BE2C (cell line): ENCODE data around the gene CD209.
"Not testable (repeated sequence)": the region's sequence is repeated elsewhere in the genome, so short reads cannot be mapped to it uniquely, and the experiment has no call there.

Experiments
- DNase-seq: peaks from one replicate; pipeline ENCODE4 v3.0.0-alpha.2; 2020
- H3K27me3 ChIP-seq: fragments of 250-450 bp; sonication (Bioruptor Pico); 2 replicates; pipeline ENCODE4 v1.5.1; 2020; ENCODE audit warnings: mild to moderate bottlenecking
- H3K36me3 ChIP-seq: fragments of 250-450 bp; sonication (Bioruptor Pico); 2 replicates; pipeline ENCODE4 v1.5.1; 2020; ENCODE audit warnings: mild to moderate bottlenecking
- H3K4me1 ChIP-seq: fragments of 250-450 bp; sonication (Bioruptor Pico); 2 replicates; pipeline ENCODE4 v1.5.1; 2020
- H3K4me3 ChIP-seq: 2 replicates; pipeline ENCODE4 v1.5.1; 2011; ENCODE audit warnings: low read depth, low read length
- H3K9me3 ChIP-seq: fragments of 250-450 bp; sonication (Bioruptor Pico); 2 replicates; pipeline ENCODE4 v1.5.1; 2020
- TF ChIP-seq, protein P1 (sequence below): IDR thresholded peaks from 2 replicates; pipeline ENCODE4 v1.5.1; 2012; ENCODE audit warnings: mild to moderate bottlenecking, low read depth, low read length

The CD209 gene

DNA sequence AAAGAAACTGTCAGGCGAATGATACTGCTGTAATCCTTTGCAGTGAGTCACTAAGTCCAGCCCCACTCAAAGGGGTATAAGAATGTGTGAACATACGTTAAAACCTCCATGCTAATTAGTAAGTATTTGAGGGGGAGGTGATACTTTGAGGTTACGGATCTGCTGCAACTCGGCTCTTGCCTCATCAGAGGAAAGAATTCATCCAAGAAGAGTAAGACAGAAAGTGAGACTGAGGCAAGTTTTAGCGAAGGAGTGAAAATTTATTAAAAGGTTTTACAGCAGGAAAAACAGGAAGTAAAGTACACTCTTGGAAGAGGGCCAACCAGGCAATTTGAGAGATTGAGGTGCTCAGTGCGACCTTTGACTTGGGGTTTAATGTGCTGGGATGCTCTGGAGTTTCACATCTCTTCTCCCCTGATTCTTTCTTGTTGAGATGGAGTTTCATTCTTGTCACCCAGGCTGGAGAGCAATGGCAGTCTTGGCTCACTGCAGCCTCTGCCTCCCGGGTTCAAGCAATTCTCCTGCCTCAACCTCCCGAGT lies 25.5 kb upstream of the CD209 start:
- peaks cover 29% of the 10 kb centered on the region for H3K27me3 ChIP-seq
- no peaks in the 10 kb centered on the region for H3K9me3 ChIP-seq
- H3K4me3 ChIP-seq = no peak overlapping the region
- TF ChIP-seq, protein P1, sequence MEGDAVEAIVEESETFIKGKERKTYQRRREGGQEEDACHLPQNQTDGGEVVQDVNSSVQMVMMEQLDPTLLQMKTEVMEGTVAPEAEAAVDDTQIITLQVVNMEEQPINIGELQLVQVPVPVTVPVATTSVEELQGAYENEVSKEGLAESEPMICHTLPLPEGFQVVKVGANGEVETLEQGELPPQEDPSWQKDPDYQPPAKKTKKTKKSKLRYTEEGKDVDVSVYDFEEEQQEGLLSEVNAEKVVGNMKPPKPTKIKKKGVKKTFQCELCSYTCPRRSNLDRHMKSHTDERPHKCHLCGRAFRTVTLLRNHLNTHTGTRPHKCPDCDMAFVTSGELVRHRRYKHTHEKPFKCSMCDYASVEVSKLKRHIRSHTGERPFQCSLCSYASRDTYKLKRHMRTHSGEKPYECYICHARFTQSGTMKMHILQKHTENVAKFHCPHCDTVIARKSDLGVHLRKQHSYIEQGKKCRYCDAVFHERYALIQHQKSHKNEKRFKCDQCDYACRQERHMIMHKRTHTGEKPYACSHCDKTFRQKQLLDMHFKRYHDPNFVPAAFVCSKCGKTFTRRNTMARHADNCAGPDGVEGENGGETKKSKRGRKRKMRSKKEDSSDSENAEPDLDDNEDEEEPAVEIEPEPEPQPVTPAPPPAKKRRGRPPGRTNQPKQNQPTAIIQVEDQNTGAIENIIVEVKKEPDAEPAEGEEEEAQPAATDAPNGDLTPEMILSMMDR = no peak
- no peaks in the 10 kb centered on the region for H3K4me1 ChIP-seq
- DNase-seq = no peak
- H3K36me3 ChIP-seq = no peaks in the 10 kb centered on the region

DNA sequence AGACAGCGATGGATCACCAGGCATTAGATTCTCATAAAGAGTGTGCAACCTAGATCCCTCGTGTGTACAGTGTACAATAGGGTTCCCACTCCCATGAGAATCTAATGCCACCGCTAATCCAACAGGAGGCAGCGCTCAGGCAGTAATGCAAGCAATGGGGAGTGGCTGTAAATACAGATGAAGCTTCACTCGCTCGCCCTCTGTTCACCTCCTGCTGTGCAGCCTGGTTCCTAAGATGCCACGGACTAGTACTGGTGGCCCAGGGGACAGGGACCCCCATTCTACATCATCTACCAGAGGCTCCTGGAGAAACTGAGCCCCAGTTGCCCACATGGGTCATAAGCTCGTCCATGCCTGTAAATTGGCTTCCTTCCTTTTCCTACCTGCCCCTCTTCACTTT lies 23.7 kb upstream of the CD209 start:
- peaks cover 21% of the 10 kb centered on the region for H3K27me3 ChIP-seq
- no peaks in the 10 kb centered on the region for H3K9me3 ChIP-seq
- H3K4me1 ChIP-seq = no peaks in the 10 kb centered on the region
- no peak for DNase-seq
- TF ChIP-seq, protein P1 = no peak
- no peaks in the 10 kb centered on the region for H3K36me3 ChIP-seq
- no peak overlapping the region for H3K4me3 ChIP-seq

DNA sequence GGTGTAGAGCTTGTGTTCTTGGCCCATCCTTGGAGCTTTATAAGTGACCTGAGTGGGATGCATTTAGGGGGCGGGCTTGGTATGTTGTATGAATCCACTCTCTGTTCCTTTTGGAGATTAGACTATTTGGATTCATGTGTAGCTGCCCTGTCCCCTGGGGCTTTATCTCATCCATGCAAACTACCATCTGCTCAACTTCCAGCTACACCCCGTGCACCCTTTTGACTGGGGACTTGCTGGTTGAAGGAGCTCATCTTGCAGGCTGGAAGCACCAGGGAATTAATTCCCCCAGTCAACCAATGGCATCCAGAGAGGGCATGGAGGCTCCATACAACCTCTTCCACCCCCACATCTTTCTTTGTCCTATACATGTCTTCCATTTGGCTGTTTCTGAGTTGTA lies 21.8 kb upstream of the CD209 start:
- H3K9me3 ChIP-seq = no peaks in the 10 kb centered on the region
- DNase-seq = no peak
- TF ChIP-seq, protein P1 = no peak
- peaks cover 9% of the 10 kb centered on the region for H3K27me3 ChIP-seq
- H3K4me3 ChIP-seq = no peak overlapping the region
- H3K4me1 ChIP-seq = no peaks in the 10 kb centered on the region
- H3K36me3 ChIP-seq = no peaks in the 10 kb centered on the region

DNA sequence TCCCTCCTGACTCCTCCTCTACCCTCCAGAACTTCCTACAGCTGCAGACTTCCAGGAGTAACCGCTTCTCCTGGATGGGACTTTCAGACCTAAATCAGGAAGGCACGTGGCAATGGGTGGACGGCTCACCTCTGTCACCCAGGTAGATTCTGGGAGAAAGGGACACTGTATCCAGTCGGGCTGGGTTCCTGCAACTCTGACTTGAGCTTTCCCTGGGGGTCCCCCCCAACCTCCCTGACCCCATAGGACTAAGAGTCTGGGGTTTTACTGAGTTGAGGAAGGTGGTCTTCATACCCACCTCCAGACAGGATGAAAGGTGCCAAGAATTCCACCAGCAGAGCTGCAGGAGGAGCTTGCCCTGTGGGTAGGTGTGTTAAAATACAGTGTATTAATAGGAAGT lies 20.2 kb upstream of the CD209 start:
- DNase-seq = no peak
- H3K36me3 ChIP-seq = no peaks in the 10 kb centered on the region
- no peaks in the 10 kb centered on the region for H3K9me3 ChIP-seq
- no peaks in the 10 kb centered on the region for H3K4me1 ChIP-seq
- H3K4me3 ChIP-seq = no peak overlapping the region
- H3K27me3 ChIP-seq = peaks cover 9% of the 10 kb centered on the region
- TF ChIP-seq, protein P1 = no peak

DNA sequence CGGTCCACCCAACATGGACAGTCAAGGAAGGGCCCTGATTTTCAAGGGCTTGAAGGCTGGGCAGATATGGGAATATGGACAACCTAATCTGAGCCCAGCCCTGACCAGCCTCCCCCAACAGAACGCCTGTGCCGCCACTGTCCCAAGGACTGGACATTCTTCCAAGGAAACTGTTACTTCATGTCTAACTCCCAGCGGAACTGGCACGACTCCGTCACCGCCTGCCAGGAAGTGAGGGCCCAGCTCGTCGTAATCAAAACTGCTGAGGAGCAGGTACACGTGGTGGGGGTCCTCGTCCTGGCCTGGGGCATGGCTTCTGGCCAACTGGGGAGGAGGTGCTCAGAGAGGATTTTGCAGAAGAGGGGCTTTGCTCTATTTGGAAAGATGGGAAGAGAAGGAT lies 19.2 kb upstream of the CD209 start:
- Histone ChIP-seq H3K36me3 (no peaks in the 10 kb centered on the region), H3K4me3 (no peak overlapping the region), H3K27me3 (peaks cover 7% of the 10 kb centered on the region; the same call in 1 of the 2 replicates), H3K9me3 (no peaks in the 10 kb centered on the region), H3K4me1 (no peaks in the 10 kb centered on the region)
- DNase-seq = no peak
- TF ChIP-seq, protein P1 = no peak

DNA sequence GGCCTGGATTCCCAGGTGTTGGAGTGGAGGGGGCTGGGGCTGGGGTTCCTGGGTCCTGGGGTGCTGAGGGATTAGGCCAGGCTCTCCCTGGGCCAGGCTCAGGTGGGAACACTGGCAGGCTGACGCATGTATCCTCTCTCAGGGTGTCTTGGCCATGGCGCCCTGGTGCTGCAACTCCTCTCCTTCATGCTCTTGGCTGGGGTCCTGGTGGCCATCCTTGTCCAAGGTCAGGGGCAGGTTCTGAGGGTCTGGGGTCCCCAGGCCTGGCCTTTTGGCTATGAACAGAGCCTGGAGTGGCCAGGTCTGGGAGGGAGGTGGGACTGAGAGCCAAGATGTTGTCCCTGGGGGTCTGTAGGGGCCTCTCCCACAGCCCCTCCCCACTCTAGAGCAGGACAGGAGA lies 17.7 kb upstream of the CD209 start:
- not testable (repeated sequence) for H3K4me3 ChIP-seq, H3K27me3 ChIP-seq, DNase-seq, H3K9me3 ChIP-seq, H3K36me3 ChIP-seq, H3K4me1 ChIP-seq

DNA sequence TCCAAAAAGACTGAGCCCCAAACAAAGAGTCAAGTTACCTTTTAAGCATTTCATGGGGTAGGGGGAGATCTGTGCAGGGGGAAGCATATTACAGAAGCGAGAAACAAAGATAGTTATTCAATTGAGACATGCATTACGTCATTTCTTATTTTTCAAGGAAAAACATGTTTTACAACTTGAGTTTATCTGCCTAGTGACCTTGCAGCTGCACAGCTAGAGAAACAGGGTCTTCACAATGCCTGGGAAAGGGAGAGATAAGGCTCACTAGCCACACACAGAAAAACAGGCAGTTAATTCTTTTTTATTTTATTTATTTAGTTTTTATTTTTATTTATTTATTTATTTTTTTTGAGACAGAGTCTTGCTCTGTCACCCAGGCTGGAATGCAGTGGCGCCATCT lies 16.8 kb upstream of the CD209 start:
- H3K36me3 ChIP-seq, H3K4me1 ChIP-seq, H3K9me3 ChIP-seq, DNase-seq, H3K4me3 ChIP-seq, H3K27me3 ChIP-seq: not testable (repeated sequence)
